Left lung (tissue), 10 donors: ENCODE measurements around the gene ETV5. TPM values are rescaled to one million over a fixed set of nuclear protein-coding genes. Genes with fewer than 3 reads are reported as not detected.
A peak's percentile ranks its signal among the peaks of the same experiment; 100 is the strongest.

Experiments used
- ATAC-seq: fragments of 200-7000 bp; cut with Tn5 transposase; one replicate; pipeline ENCODE4 v1.9.1; 2020; ENCODE audit warnings: moderate library complexity
- DNase-seq, 4 donors: peaks; one replicate each; pipeline ENCODE4 v3.0.0-alpha.2; 2013 to 2020
- H3K27ac ChIP-seq, 2 donors: fragments of 200-600 bp; sonication (generic) in 1 of 2; one replicate each; pipeline versions ENCODE4 v1.5.0 to v1.8.0; 2020 to 2021
- H3K27me3 ChIP-seq, 2 donors: fragments of 200-600 bp; sonication (generic) in 1 of 2; one replicate each; pipeline versions ENCODE4 v1.5.0 to v1.8.0; 2020 to 2021
- H3K36me3 ChIP-seq, 2 donors: fragments of 200-600 bp; sonication (generic) in 1 of 2; one replicate each; pipeline versions ENCODE4 v1.5.0 to v1.8.0; 2020 to 2021
- H3K4me1 ChIP-seq, 2 donors: fragments of 200-600 bp; one replicate each; pipeline ENCODE4 v1.8.0; 2021
- H3K4me3 ChIP-seq, 2 donors: fragments of 200-600 bp; sonication (generic) in 1 of 2; one replicate each; pipeline versions ENCODE4 v1.5.0 to v1.8.0; 2020 to 2021; ENCODE audit warnings: mild to moderate bottlenecking in 1 of 2
- H3K9me3 ChIP-seq, 2 donors: fragments of 200-600 bp; sonication (generic) in 1 of 2; one replicate each; pipeline versions ENCODE4 v1.5.0 to v1.8.0; 2020 to 2021
- intact Hi-C, 2 donors: fragments of 100-400 bp; cut with DNase I; formaldehyde crosslinking; loops; one replicate each; pipeline versions ENCODE4 v1.11.2 to v1.14.2; 2022
- polyA plus RNA-seq, 6 donors: library from polyadenylated mRNA; unstranded; fragments of 120-200 nt; gene quantifications; one replicate each; pipeline ENCODE4 v1.2.1, GENCODE V29; 2013; ENCODE audit not compliant: insufficient read length in 6 of 6
- total RNA-seq, 2 donors: library from RNA; stranded (reverse); fragmentation: NEBNext Ultra II Directional; extraction: Animal tissue kit (Norgen Biotek cat#: 25700); gene quantifications; one replicate each; pipeline ENCODE4 v1.2.1, GENCODE V29; 2021
- TF ChIP-seq, protein P1 (sequence below), 2 donors: fragments of 200-600 bp; sonication (generic) in 1 of 2; IDR thresholded peaks; one replicate each; pipeline versions ENCODE4 v1.5.0 to v1.8.0; 2021; ENCODE audit warnings: antibody characterized with exemption in 2 of 2
- donor health status: DM: no; HTN: yes; CAD: no.
- donor health status: DM: no; HTN: no; CAD: no.

Gene ETV5
- total and polyA plus RNA-seq, 8 donors: 40.7 to 332 (median 266) TPM

DNA sequence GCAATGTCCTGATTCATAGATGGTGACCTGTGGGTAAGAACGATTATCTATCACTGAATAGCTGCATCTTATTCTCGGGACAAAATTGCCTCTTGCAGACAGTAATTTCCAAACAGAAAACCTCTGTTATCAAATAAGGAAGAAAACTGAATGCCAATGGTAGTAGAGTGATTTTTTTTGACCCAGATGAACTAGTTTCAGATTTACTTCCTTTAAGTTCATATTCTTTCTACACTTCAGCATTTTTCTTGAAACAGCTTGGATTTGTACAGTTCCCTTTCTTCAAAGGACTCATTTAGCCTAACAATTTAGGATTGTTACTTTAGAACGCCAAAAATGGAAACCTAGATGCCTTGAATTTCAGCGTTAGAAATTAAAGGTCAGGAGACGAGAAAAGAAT, 14.6 kb downstream of the ETV5 start:
- intact Hi-C loops: no loop called here
- ATAC-seq: no peak
- peaks cover 16 to 59% of the 10 kb centered on the region in 2 donors for H3K4me1 ChIP-seq
- no peak for DNase-seq
- no peaks in the 10 kb centered on the region for H3K36me3 ChIP-seq
- H3K27me3 ChIP-seq: peaks cover 0 to 19% of the 10 kb centered on the region in 2 donors
- H3K27ac ChIP-seq: peak overlapping the region in 1 of 2 donors; percentile 70
- no peak overlapping the region for H3K4me3 ChIP-seq
- TF ChIP-seq, protein P1, sequence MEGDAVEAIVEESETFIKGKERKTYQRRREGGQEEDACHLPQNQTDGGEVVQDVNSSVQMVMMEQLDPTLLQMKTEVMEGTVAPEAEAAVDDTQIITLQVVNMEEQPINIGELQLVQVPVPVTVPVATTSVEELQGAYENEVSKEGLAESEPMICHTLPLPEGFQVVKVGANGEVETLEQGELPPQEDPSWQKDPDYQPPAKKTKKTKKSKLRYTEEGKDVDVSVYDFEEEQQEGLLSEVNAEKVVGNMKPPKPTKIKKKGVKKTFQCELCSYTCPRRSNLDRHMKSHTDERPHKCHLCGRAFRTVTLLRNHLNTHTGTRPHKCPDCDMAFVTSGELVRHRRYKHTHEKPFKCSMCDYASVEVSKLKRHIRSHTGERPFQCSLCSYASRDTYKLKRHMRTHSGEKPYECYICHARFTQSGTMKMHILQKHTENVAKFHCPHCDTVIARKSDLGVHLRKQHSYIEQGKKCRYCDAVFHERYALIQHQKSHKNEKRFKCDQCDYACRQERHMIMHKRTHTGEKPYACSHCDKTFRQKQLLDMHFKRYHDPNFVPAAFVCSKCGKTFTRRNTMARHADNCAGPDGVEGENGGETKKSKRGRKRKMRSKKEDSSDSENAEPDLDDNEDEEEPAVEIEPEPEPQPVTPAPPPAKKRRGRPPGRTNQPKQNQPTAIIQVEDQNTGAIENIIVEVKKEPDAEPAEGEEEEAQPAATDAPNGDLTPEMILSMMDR (IDR thresholded peaks at IDR 0.05): no peak
- no peaks in the 10 kb centered on the region for H3K9me3 ChIP-seq

DNA sequence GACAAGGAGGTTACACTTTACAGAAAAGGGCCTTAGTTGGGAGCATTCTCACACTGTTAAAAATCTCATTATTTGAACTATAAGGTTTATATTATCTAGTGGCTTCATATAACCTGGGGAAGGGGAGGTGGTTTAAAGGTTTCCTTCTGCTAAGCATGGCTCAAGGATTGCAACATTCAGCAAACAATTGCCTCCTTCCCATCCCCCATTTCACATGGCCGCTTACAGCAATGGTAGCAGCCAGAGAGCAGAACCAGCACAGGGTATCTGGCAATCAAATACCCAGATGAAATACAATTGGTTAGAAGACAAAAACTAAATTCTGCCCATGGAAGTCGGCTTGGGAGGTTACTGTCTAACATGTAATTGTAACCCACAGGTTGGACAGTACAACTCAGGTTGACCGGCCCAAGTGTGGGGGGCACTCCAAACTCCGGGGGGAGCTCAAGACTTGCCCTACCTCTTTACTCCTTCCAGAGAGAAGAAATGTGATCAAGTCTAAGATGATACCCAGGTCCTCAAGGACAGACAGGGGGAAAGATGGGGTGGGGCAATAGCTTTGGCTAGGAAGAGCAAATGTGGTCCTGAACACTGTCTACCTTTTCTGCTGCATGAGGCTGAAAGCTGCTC, 15.5 kb downstream of the ETV5 start:
- ATAC-seq (no peak), DNase-seq (no peak)
- H3K36me3 ChIP-seq: no peaks in the 10 kb centered on the region
- TF ChIP-seq, protein P1 (IDR thresholded peaks at IDR 0.05): no peak
- H3K27me3 ChIP-seq: peaks cover 0 to 12% of the 10 kb centered on the region in 2 donors
- H3K4me3 ChIP-seq: no peak overlapping the region
- intact Hi-C loops: no loop called here
- H3K9me3 ChIP-seq: no peaks in the 10 kb centered on the region
- H3K27ac ChIP-seq: no peak overlapping the region
- H3K4me1 ChIP-seq: peaks cover 14 to 51% of the 10 kb centered on the region in 2 donors

DNA sequence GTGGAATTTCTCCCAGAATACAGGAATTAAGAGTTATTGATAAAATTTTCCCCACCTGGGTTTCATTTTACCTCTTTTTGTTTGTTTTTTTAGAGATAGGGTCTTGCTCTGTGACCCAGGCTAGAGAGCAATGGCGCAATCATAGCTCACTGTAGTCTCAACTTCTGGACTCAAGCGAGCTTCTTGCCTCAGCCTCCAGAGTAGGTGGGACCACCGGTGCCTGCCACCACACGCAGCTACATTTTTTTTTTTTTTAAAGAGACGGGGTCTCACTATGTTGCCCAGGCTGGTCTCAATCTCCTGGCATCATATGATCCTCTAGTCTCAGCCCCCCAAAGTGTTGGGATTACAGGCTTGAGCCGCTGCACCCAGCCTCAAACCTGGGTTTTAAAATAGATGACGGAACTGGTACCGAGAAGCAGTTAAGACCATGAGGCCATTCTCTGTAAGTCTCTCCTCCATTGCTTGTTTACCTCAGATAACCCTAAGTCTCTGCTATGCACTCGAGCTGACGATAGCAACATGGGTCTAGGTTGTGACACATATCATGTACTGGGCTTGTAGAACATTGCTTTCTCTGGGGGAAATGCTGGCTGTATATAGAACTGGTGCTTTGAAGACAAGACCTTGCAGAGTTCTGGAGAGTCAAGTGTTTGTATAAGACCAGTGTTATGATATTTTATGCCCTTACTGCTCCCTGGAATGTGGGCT, 16.4 kb downstream of the ETV5 start:
- intact Hi-C loops: no loop called here
- H3K27ac ChIP-seq: no peak overlapping the region
- TF ChIP-seq, protein P1 (IDR thresholded peaks at IDR 0.05): no peak
- no peak for DNase-seq
- peaks cover 0 to 3% of the 10 kb centered on the region in 2 donors for H3K27me3 ChIP-seq
- no peaks in the 10 kb centered on the region for H3K9me3 ChIP-seq
- H3K36me3 ChIP-seq: peaks cover 0 to 4% of the 10 kb centered on the region in 2 donors
- peak; percentile 11 for ATAC-seq
- H3K4me3 ChIP-seq: no peak overlapping the region
- H3K4me1 ChIP-seq: peaks cover 13 to 42% of the 10 kb centered on the region in 2 donors

DNA sequence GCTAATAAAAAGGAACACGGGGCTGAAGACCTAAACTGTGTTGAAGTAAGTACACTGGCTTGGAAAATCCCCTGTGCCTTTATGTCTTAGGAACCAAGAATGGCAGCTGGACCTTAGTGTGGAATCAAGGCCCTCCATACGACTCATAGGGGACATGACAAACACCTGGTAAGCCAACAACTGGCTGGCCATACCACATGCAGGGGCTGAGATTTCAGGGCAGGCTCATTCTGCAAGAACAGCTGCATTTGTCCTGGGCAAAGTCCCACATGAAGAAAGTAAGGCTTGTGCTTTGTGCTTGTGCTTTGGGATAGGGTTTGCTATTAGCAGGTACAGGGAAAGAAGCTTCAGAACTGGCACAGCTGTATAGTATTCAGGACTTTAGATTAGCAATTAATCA, 18.0 kb downstream of the ETV5 start:
- Histone ChIP-seq H3K36me3 (peaks cover 0 to 4% of the 10 kb centered on the region in 2 donors), H3K27ac (no peak overlapping the region), H3K4me3 (no peak overlapping the region), H3K9me3 (no peaks in the 10 kb centered on the region), H3K27me3 (no peaks in the 10 kb centered on the region), H3K4me1 (peaks cover under 1 to 26% of the 10 kb centered on the region in 2 donors)
- TF ChIP-seq, protein P1 (IDR thresholded peaks at IDR 0.05): no peak
- intact Hi-C loops: no loop called here
- DNase-seq (no peak), ATAC-seq (no peak)

DNA sequence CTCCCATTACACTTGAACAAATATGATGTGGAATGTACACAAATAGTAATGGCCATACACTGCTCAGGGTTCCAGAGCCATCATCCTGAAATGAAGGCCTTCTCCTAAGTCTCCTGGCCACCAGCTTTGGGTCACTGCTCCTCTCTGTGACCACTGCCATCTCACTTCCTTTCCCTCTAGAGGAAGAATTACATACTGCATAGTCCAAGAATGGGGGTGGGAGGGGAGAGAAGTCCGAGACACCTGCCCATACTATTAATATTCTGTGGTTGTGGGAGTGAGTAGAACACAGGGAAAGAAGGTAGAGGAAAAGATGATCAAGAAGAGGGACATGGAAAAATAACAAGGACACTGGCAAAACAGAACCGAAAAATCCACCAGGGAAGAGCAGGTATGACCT, 20.6 kb downstream of the ETV5 start:
- no peaks in the 10 kb centered on the region for H3K9me3 ChIP-seq
- peaks cover 0 to 6% of the 10 kb centered on the region in 2 donors for H3K4me1 ChIP-seq
- no peak for DNase-seq
- TF ChIP-seq, protein P1 (IDR thresholded peaks at IDR 0.05): no peak
- H3K36me3 ChIP-seq: peaks cover 0 to 4% of the 10 kb centered on the region in 2 donors
- no peak for ATAC-seq
- no peak overlapping the region for H3K4me3 ChIP-seq
- H3K27me3 ChIP-seq: no peaks in the 10 kb centered on the region
- intact Hi-C loops: no loop called here
- no peak overlapping the region for H3K27ac ChIP-seq
